SW 1271 (cell line): ENCODE results near the gene FAM3A.
"Not testable (repeated sequence)": the region's sequence is repeated elsewhere in the genome, so short reads cannot be mapped to it uniquely, and the experiment has no call there.

Source experiments
- DNase-seq, 2 experiments: peaks; one replicate each; lab custom pipeline; 2025; lab: John Stamatoyannopoulos, UW

Gene FAM3A, protein sequence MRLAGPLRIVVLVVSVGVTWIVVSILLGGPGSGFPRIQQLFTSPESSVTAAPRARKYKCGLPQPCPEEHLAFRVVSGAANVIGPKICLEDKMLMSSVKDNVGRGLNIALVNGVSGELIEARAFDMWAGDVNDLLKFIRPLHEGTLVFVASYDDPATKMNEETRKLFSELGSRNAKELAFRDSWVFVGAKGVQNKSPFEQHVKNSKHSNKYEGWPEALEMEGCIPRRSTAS

GRCh38 chrX:154515966-154516655 lies at the start of gene FAM3A:
Gene FAM3A, minus strand, starts transcription at chrX:154516232. Its CDS starts 460 bp downstream, at chrX:154515772.
- peak in 1 of 2 experiments; percentile 83 for DNase-seq

- not testable (repeated sequence) for DNase-seq
Measured at GRCh38 chrX:154562295-154562694, 46.3 kb upstream of the FAM3A start.

GRCh38 chrX:154560326-154560725 lies 44.3 kb upstream of the FAM3A start:
- DNase-seq, result not testable (repeated sequence)

DNA sequence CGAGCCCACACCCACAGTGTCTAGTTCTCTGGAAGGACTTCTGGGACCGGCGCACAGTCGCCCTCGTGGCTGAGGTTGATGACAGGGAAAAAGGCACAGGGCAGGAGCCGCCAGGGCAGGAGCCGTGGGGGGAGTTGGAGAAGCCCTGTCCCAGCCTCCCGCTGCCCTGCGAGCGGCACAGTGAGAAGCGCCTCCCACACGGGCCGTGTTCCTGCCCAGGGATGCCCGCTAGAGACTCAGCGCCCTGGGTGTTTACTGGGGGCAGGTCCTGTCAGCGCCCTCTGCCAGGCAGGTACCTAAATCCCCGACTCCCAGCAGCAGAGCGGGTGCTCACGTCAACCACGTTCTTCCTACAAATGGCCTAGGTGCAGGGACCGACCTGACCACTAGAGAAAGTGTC lies 42.9 kb upstream of the FAM3A start:
- DNase-seq, result not testable (repeated sequence)

GRCh38 chrX:154558060-154558690 lies 42.1 kb upstream of the FAM3A start:
- DNase-seq, result not testable (repeated sequence)

DNA sequence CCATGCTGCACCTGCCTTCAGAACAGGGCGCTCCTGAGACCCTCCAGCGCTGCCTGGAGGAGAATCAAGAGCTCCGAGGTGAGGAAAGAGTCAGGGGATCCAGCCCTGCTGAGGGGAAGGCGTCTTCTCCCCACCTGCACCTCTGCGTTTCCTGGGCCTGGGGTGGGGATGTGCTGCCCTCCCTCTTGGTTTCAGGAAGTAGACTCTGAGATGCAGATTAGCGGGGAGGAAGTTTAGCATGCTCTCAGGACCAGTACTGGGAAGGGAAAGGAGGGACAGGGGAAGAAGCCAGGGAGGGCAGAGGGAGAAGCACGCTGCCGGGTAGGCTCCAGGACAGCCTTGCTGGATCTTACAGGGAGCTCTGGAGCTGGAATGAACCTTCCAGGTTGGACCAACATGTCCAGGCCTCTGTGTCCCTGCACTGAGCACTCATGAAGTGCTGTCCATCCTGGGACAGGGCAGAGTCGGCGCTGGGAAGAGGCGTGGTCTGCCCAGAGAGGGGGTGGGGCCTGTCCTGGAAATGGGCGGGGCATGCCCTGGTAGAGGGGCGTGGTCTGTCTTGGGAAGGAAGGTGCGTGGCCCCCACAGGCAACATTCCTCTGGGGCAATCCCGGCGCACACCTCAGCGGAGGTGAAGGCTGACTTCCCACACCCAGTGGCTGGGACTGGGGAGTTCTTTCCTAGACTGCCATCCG lies 36.2 kb upstream of the FAM3A start:
- not testable (repeated sequence) for DNase-seq

DNA sequence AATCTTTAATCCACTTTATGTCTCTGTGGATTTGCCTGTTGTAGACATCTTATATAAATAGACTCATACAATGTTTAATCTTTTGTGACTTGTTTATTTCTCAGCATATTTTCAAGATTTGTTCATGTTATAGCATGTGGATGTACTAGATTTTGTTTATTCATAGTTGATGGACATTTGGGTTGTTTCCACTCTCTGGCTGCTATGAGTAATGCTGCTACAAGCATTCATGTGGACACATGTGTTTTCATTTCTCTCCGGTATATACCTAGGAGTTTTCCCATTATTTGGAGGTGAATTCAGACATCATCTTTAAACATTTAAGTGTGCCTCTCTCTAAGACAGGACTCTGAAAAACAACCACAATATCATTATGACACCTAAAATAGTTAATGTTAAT lies 33.7 kb upstream of the FAM3A start:
- DNase-seq, result no peak

GRCh38 chrX:154548028-154548316 lies 31.9 kb upstream of the FAM3A start:
- no peak for DNase-seq

DNA sequence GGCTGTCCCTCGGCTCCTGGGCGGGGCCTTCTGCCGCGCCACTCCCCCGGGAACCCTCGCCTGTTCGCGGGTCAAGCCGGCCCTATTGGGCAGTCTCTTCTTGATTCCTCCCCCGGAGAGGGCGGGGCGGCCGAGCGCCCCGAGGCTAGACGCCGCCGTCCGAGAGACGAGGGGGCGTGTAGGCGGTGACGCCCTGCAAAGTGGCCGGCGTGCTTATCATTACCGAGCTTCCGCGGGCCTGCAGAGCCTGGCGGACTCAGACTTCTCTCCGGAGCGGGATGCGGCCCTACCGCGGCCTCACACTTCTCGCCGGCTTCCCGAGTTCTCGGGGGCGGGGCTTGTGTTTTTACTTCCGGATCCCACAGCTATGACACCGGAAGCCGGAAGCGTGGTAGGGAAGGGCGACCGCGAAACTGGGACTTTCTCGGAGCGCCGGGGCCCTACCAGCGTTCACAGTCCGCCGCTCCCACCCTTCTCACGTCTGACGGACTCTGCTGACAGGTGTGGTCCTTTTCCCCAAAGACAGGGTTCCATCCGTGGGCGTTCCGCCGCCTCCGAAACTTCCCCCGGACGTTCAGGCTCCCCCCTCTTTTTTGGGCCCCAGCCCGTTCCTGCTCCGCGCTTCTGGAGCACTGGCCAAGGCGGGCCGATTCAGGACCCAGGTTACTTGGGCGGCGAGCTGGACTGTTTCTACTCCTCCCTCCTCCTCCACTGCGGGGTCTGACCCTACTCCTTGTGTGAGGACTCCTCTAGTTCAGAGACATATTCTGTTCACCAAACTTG lies 31.4 kb upstream of the FAM3A start, which contains the start of gene IKBKG:
Gene IKBKG (plus strand): TSS at position 376 of the 783 bp plus-strand sequence. CDS start 4,383 bp downstream, outside the sequence.
- peak; percentile 55 to 87 for DNase-seq

GRCh38 chrX:154546354-154547244 lies 30.6 kb upstream of the FAM3A start, which contains the start of gene G6PD:
Gene G6PD, minus strand, starts transcription at chrX:154546846. Its CDS starts 691 bp downstream, at chrX:154546155.
- DNase-seq, result peak in 1 of 2 experiments; percentile 69

DNA sequence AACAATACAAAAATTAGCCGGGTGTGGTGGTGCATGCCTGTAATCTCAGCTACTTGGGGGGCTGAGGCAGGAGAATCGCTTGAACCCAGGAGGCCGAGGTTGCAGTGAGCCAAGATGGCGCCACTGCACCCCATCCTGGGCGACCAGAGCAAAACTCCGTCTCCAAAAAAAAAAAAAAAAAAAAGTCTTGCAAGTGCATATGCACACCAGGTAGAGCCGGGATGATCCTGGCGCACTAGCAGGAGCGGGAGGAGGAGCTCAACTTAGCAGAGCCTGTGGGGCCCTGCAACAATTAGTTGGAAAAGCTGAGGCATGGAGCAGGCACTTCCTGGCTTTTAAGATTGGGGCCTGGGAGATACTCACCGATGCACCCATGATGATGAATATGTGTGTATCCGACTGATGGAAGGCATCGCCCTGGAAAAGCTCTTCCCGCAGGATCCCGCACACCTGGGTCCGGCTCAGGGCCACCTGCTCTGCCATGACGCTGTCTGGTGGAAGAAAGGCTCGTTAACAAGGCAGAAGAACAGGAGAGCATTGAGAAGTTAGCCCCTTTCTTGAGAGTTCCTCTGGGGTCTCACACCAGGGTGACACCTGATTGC lies 29.7 kb upstream of the FAM3A start:
- no peak for DNase-seq

DNA sequence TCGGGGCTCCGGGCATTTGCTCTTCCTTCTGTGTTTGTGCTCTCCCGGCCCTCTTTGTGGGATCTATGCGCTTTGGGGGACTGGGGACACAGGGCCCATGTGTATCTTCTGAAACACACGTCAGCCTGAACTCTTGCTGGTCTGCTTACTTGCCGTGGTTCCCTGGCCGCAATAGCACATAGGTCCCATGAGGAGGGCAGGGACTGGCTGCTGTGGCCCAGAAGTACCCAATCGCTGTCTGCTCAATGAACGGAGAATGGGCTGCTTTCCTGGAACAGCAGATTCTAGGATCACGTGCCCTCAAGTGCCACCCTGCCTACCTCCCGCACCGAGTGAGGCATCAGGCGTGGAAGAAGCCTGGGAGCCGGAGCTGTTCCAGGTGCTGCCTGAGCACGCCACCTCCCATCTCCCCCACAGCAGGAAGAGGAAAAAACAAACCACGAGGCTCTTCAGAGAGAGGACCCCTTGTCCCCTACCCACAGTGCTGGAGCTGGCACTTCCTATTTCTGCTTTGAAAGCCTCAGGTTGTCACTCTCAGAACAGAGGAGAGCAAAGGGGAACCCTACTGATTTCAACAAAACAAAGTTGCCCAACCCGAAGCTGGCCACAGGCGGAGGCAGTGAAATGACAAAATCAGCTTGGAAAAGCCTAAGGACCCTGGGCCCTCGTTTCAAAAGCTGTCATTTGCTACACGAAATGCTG lies 26.8 kb upstream of the FAM3A start:
- no peak for DNase-seq

- DNase-seq, result peak in 1 of 2 experiments; percentile 38
Measured at GRCh38 chrX:154541896-154542722, 26.1 kb upstream of the FAM3A start.

DNA sequence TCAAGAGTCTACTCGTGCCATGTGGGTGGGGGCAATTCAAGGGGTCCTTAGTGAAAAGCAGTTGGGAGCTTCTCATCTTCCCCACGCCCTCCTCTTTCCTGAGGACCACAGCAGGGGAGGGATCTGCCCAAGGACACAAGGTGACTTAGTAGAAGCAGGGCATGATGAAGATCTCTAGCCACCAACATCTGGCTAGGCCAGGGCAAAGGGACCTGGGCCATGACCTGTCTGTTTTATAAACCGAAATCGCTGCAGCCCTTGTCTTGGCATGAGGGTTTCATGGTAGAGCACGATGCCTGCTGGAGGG lies 25.5 kb upstream of the FAM3A start:
- DNase-seq, result no peak

- no peak for DNase-seq
Measured at GRCh38 chrX:154540897-154541535, 25.0 kb upstream of the FAM3A start.

DNA sequence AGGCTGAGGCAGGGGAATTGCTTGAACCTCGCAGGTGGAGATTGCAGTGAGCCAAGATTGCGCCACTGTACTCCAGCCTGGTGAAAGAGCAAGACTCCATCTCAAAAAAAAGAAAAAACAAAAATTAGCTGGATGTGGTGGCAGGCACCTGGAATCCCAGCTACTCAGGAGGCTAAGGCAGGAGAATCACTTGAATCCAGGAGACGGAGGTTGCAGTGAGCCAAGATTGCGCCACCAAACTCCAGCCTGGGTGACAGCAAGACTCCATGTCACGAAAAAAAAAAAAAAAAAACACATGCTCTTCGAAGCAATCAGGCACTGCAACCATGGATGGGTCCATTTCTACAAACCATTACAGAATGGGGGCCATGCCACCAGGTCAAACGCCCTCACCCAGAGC lies 24.3 kb upstream of the FAM3A start:
- DNase-seq, result not testable (repeated sequence)

GRCh38 chrX:154539077-154539476 lies 23.0 kb upstream of the FAM3A start:
- DNase-seq, result no peak

DNA sequence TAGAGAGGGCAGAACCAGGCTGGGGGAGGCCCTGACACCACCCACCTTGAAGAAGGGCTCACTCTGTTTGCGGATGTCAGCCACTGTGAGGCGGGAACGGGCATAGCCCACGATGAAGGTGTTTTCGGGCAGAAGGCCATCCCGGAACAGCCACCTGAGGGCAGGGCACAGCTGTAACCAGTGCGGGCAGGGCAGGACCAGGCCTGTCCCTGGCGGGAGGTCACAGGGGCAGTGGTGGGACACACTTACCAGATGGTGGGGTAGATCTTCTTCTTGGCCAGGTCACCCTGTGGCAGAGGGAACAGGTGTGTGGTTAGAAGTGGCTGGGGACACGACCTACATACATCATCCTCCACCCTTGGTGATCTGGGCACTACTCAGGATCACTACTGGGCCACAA lies 19.9 kb upstream of the FAM3A start:
- DNase-seq, result no peak
